ENCODE results near the gene RHNO1.

Gene RHNO1

DNA sequence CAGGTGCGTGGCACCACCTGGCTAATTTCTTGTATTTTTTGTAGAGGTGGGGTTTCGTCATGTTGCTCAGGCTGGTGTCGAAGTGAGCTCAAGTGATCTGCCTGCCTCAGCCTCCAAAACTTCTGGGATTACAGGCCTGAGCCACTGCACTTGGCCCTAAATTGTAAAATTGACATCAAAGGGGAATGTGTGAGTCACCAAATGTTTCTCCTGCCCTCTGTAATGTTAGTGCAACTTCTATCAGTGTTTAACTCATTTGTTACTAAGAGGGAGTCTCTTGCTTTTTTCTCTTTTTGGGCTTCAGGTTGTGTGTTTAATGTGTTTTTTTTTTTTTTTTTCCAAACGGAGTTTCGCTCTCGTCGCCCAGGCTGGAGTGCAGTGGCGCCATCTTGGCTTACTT lies 16.0 kb downstream of the RHNO1 start:
- ChIA-PET POLR2A (no interaction called here), CTCF (no interaction called here)
- TF ChIP-seq CTCF (IDR thresholded peaks at IDR 0.05; ENCODE audit: control extremely low read depth, extremely low read depth, low read depth, missing control alignments): no peak
- no peak for DNase-seq (ENCODE audit: extremely low spot score)

DNA sequence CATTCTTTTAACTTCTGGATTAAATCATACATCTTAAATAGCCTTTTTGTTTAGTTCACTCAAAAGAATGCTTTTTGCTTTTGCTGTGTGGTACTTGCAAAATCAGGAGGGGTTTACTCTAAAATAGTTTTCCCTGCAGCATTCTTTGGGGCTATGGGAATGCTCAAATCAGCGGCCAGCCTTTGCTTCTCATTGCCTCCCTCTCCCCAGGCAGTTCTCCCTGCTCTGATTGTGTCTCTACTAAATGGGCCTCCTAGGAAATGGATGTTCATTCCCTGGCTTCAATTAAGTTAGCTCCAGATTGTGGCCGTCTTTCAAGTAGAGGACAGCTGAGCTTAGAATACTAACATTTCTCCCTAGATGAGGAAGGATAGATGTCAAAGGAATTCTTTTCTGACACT lies 18.0 kb downstream of the RHNO1 start:
- no peak for TF ChIP-seq CTCF (IDR thresholded peaks at IDR 0.05; ENCODE audit: control extremely low read depth, extremely low read depth, low read depth, missing control alignments)
- ChIA-PET POLR2A (no interaction called here), CTCF (interaction anchor here (2.3 kb wide), 1 partner anchor 11 kb away, joined by 11 read pairs; no protein-coding TSS in a partner anchor)
- DNase-seq (ENCODE audit: extremely low spot score): no peak

DNA sequence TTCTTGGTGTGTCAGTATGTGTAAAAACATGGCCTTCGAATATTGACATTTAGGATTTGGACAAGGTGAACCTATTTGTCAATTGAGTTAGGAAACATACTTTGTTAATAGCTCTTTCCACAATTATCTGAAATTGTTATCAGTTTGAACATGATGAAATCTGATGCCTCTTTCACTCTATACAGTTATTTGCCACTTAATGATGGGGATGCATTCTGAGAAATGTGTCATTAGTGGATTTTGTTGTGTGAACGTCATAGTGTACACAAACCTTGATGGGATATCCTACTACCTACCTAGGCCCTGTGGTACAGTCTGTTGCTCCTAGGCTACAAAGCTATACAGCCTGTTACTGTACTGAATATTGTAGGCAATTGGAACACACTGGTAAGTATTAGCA lies 18.5 kb downstream of the RHNO1 start:
- ChIA-PET POLR2A (no interaction called here), CTCF (interaction anchor here (2.3 kb wide), 1 partner anchor 11 kb away, joined by 11 read pairs; no protein-coding TSS in a partner anchor)
- DNase-seq (ENCODE audit: extremely low spot score): no peak
- TF ChIP-seq CTCF (IDR thresholded peaks at IDR 0.05; ENCODE audit: control extremely low read depth, extremely low read depth, low read depth, missing control alignments): no peak

- DNase-seq (ENCODE audit: extremely low spot score): no peak
- POLR2A ChIA-PET: no interaction called here
- CTCF ChIA-PET: no interaction called here
- TF ChIP-seq CTCF (IDR thresholded peaks at IDR 0.05; ENCODE audit: control extremely low read depth, extremely low read depth, low read depth, missing control alignments): no peak
Observed at GRCh38 chr12:2897418-2897817, 20.4 kb downstream of the RHNO1 start.

- POLR2A ChIA-PET: interaction anchor here (1.1 kb wide), 1 partner anchor 11 kb away, joined by 3 read pairs; no protein-coding TSS in a partner anchor
- DNase-seq (ENCODE audit: extremely low spot score): no peak
- no peak for TF ChIP-seq CTCF (IDR thresholded peaks at IDR 0.05; ENCODE audit: control extremely low read depth, extremely low read depth, low read depth, missing control alignments)
- CTCF ChIA-PET: interaction anchor here (1.7 to 1.8 kb wide), 2 partner anchors 10 to 11 kb away, joined by 6 read pairs; no protein-coding TSS in a partner anchor
Observed at GRCh38 chr12:2900642-2901041, 23.6 kb downstream of the RHNO1 start.

- no peak for DNase-seq (ENCODE audit: extremely low spot score)
- ChIA-PET CTCF (no interaction called here), POLR2A (no interaction called here)
- no peak for TF ChIP-seq CTCF (IDR thresholded peaks at IDR 0.05; ENCODE audit: control extremely low read depth, extremely low read depth, low read depth, missing control alignments)
Observed at GRCh38 chr12:2902272-2902880, 25.4 kb downstream of the RHNO1 start.
